A549 (cell line): Measurements from ENCODE around the gene TTI1.

Experiments used
- CTCF ChIP-seq: fragments of >200 bp; sonication (Bioruptor Twin); formaldehyde crosslinking; IDR thresholded peaks from 3 replicates; pipeline ENCODE4 v1.5.1; 2016
- EP300 ChIP-seq, 2 experiments: fragments of >200 bp; sonication (Bioruptor Twin); formaldehyde crosslinking; IDR thresholded peaks; 2 replicates in 1 of 2; 3 replicates in 1 of 2; pipeline ENCODE4 v1.6.1; 2016 to 2017
- POLR2A ChIP-seq: IDR thresholded peaks from 2 replicates; pipeline ENCODE4 v1.6.1; 2012; ENCODE audit warnings: mild to moderate bottlenecking, low read length
- SMC3 ChIP-seq: fragments of >200 bp; sonication (Bioruptor Twin); formaldehyde crosslinking; IDR thresholded peaks from 3 replicates; pipeline ENCODE4 v1.6.1; 2018; ENCODE audit warnings: inconsistent platforms
- USF2 ChIP-seq: fragments of 450-650 bp; IDR thresholded peaks from 2 replicates; pipeline ENCODE4 v1.6.1; 2014; ENCODE audit warnings: antibody characterized with exemption

GRCh38 chr20:37988306-37988954, 44.8 kb downstream of the TTI1 start:
- TF ChIP-seq EP300 (IDR thresholded peaks at IDR 0.05) (no peak), CTCF (no peak), SMC3 (no peak), USF2 (no peak), POLR2A (no peak)
